Mesenchymal stem cell (in vitro differentiated cells and primary cell): ENCODE measurements around the gene ACAP1.
"Not testable (repeated sequence)": the region's sequence is repeated elsewhere in the genome, so short reads cannot be mapped to it uniquely, and the experiment has no call there.

Experiments
- DNase-seq: peaks from one replicate; pipeline ENCODE4 v3.0.0-alpha.2; 2013
- H2AFZ ChIP-seq: one replicate; pipeline ENCODE4 v1.6.1; 2013; ENCODE audit warnings: low read depth, mild to moderate bottlenecking, control low read depth, inconsistent platforms, low read length, moderate library complexity
- H2AK5ac ChIP-seq: 2 replicates; pipeline ENCODE4 v1.6.1; 2013; ENCODE audit warnings: low read length, moderate library complexity, mild to moderate bottlenecking, inconsistent platforms; ENCODE audit not compliant: severe bottlenecking
- H2BK120ac ChIP-seq: one replicate; pipeline ENCODE4 v1.6.1; 2013; ENCODE audit warnings: low read depth, mild to moderate bottlenecking, inconsistent platforms, low read length, moderate library complexity
- H2BK12ac ChIP-seq, 2 experiments: one replicate each; pipeline ENCODE4 v1.6.1; 2013; ENCODE audit warnings: inconsistent platforms in 2 of 2, low read length in 2 of 2, mild to moderate bottlenecking in 2 of 2, moderate library complexity in 2 of 2, control low read depth in 1 of 2
- H2BK15ac ChIP-seq: one replicate; pipeline ENCODE4 v1.6.1; 2013; ENCODE audit warnings: mild to moderate bottlenecking, low read depth, inconsistent platforms; ENCODE audit not compliant: poor library complexity, severe bottlenecking
- H2BK5ac ChIP-seq: 2 replicates; pipeline ENCODE4 v1.6.1; 2013; ENCODE audit warnings: low read depth, mild to moderate bottlenecking, low read length, control low read depth, inconsistent platforms; ENCODE audit not compliant: poor library complexity, severe bottlenecking
- H3K14ac ChIP-seq, 2 experiments: one replicate each; pipeline ENCODE4 v1.6.1; 2013; ENCODE audit warnings: inconsistent platforms in 2 of 2, low read length in 2 of 2, control low read depth in 1 of 2, mild to moderate bottlenecking in 1 of 2, moderate library complexity in 1 of 2
- H3K18ac ChIP-seq, 2 experiments: one replicate each; pipeline ENCODE4 v1.6.1; 2013; ENCODE audit warnings: inconsistent platforms in 2 of 2, low read length in 2 of 2, control low read depth in 1 of 2, low read depth in 1 of 2, mild to moderate bottlenecking in 1 of 2
- H3K23ac ChIP-seq, 2 experiments: one replicate each; pipeline ENCODE4 v1.6.1; 2013; ENCODE audit warnings: inconsistent platforms in 2 of 2, low read length in 2 of 2, mild to moderate bottlenecking in 2 of 2, moderate library complexity in 2 of 2, control low read depth in 1 of 2
- H3K27ac ChIP-seq: 2 replicates; pipeline ENCODE4 v1.5.1; 2013; ENCODE audit warnings: mild to moderate bottlenecking, moderate library complexity, low read length, control low read depth, inconsistent platforms; ENCODE audit not compliant: poor library complexity, severe bottlenecking
- H3K27me3 ChIP-seq, 2 experiments: 2 replicates each; pipeline versions ENCODE4 v1.6.1 to v1.7.0; 2013; ENCODE audit warnings: low read length in 2 of 2, mild to moderate bottlenecking in 2 of 2, moderate library complexity in 2 of 2, control low read depth in 1 of 2, inconsistent platforms in 1 of 2; ENCODE audit not compliant: control insufficient read depth in 1 of 2, insufficient read depth in 1 of 2
- H3K36me3 ChIP-seq, 2 experiments: 2 replicates each; pipeline versions ENCODE4 v1.6.1 to v1.7.0; 2013; ENCODE audit warnings: low read length in 2 of 2, control low read depth in 1 of 2, inconsistent platforms in 1 of 2, low read depth in 1 of 2, mild to moderate bottlenecking in 1 of 2; ENCODE audit not compliant: insufficient read depth in 2 of 2, control insufficient read depth in 1 of 2
- H3K4ac ChIP-seq, 2 experiments: one replicate each; pipeline ENCODE4 v1.6.1; 2013; ENCODE audit warnings: inconsistent platforms in 2 of 2, low read length in 2 of 2, mild to moderate bottlenecking in 2 of 2, moderate library complexity in 2 of 2, control low read depth in 1 of 2, low read depth in 1 of 2
- H3K4me1 ChIP-seq: 2 replicates; pipeline ENCODE4 v1.6.1; 2013; ENCODE audit warnings: low read depth, low read length, control low read depth; ENCODE audit not compliant: control insufficient read depth, insufficient read depth
- H3K4me2 ChIP-seq: 2 replicates; pipeline ENCODE4 v1.6.1; 2013; ENCODE audit warnings: low read length, mild to moderate bottlenecking, inconsistent platforms; ENCODE audit not compliant: poor library complexity, severe bottlenecking
- H3K4me3 ChIP-seq, 2 experiments: 2 replicates each; pipeline versions ENCODE4 v1.5.1 to v1.7.0; 2013; ENCODE audit warnings: low read length in 2 of 2, mild to moderate bottlenecking in 2 of 2, control low read depth in 1 of 2, low read depth in 1 of 2; ENCODE audit not compliant: insufficient read depth in 1 of 2
- H3K79me1 ChIP-seq: replicated peaks from 2 replicates; pipeline ENCODE4 v1.6.1; 2013; ENCODE audit warnings: mild to moderate bottlenecking, control low read depth, low read length, inconsistent platforms; ENCODE audit not compliant: poor library complexity, severe bottlenecking
- H3K9ac ChIP-seq: 2 replicates; pipeline ENCODE4 v1.7.0; 2013; ENCODE audit warnings: mild to moderate bottlenecking, low read length, moderate library complexity
- H3K9me3 ChIP-seq: 2 replicates; pipeline ENCODE4 v1.7.0; 2013; ENCODE audit warnings: mild to moderate bottlenecking, low read length; ENCODE audit not compliant: control insufficient read depth
- H4K8ac ChIP-seq: one replicate; pipeline ENCODE4 v1.6.1; 2013; ENCODE audit warnings: inconsistent platforms, mild to moderate bottlenecking, low read length, moderate library complexity
- H4K91ac ChIP-seq: one replicate; pipeline ENCODE4 v1.6.1; 2013; ENCODE audit warnings: mild to moderate bottlenecking, low read length, inconsistent platforms
- WGBS: methylation state at CpG from one replicate; pipeline ENCODE4 v1.1.7; 2013; ENCODE audit warnings: mixed read lengths; 5-methylcytosine and 5-hydroxymethylcytosine counted together

ACAP1 gene

GRCh38 chr17:7367918-7368598, 31.7 kb downstream of the ACAP1 start:
- H4K91ac ChIP-seq = no peak overlapping the region
- H3K79me1 ChIP-seq = no peaks in the 10 kb centered on the region
- H4K8ac ChIP-seq = no peak overlapping the region
- no peak overlapping the region for H2BK15ac ChIP-seq
- no peak overlapping the region for H3K18ac ChIP-seq
- H3K27me3 ChIP-seq = peaks cover 20% of the 10 kb centered on the region in 2 experiments
- H3K36me3 ChIP-seq = no peaks in the 10 kb centered on the region
- no peaks in the 10 kb centered on the region for H3K9me3 ChIP-seq
- no peak for DNase-seq
- WGBS = 83% methylated on average over 7 of the region's 13 CpGs
- no peak overlapping the region for H2AFZ ChIP-seq
- H3K14ac ChIP-seq = no peak overlapping the region
- H3K4ac ChIP-seq = no peak overlapping the region
- no peak overlapping the region for H2BK12ac ChIP-seq
- H3K4me2 ChIP-seq = no peak overlapping the region
- H3K27ac ChIP-seq = no peak overlapping the region
- H3K9ac ChIP-seq = no peak overlapping the region
- no peak overlapping the region for H2BK5ac ChIP-seq
- no peak overlapping the region for H2BK120ac ChIP-seq
- H3K4me1 ChIP-seq = no peaks in the 10 kb centered on the region
- no peak overlapping the region for H3K23ac ChIP-seq
- no peak overlapping the region for H2AK5ac ChIP-seq
- no peak overlapping the region for H3K4me3 ChIP-seq

GRCh38 chr17:7368599-7368994, 32.3 kb downstream of the ACAP1 start:
- H3K14ac ChIP-seq, H3K4me3 ChIP-seq, H3K4me2 ChIP-seq, H3K4ac ChIP-seq, H2BK12ac ChIP-seq, H2BK120ac ChIP-seq, H3K4me1 ChIP-seq, H4K8ac ChIP-seq, H3K27ac ChIP-seq, DNase-seq, H4K91ac ChIP-seq, H3K9me3 ChIP-seq, H3K36me3 ChIP-seq, H3K9ac ChIP-seq, H3K18ac ChIP-seq, H2BK5ac ChIP-seq, H2BK15ac ChIP-seq, H3K79me1 ChIP-seq, H2AK5ac ChIP-seq, H3K23ac ChIP-seq, H2AFZ ChIP-seq: not testable (repeated sequence)
- H3K27me3 ChIP-seq = peaks cover 20% of the 10 kb centered on the region in 2 experiments
- WGBS = 94% methylated on average over 5 of the region's 5 CpGs

- Histone ChIP-seq H2BK12ac (no peak overlapping the region), H3K23ac (no peak overlapping the region), H2BK15ac (no peak overlapping the region), H3K9ac (no peak overlapping the region), H3K4me1 (no peaks in the 10 kb centered on the region), H2AFZ (no peak overlapping the region), H3K27ac (no peak overlapping the region), H4K91ac (no peak overlapping the region), H3K36me3 (no peaks in the 10 kb centered on the region), H2AK5ac (no peak overlapping the region), H3K27me3 (peaks cover 20% of the 10 kb centered on the region in 2 experiments), H3K4me2 (no peak overlapping the region), H3K4ac (no peak overlapping the region), H2BK120ac (no peak overlapping the region), H3K14ac (no peak overlapping the region), H4K8ac (no peak overlapping the region), H3K18ac (no peak overlapping the region), H3K4me3 (no peak overlapping the region), H3K79me1 (no peaks in the 10 kb centered on the region), H3K9me3 (no peaks in the 10 kb centered on the region), H2BK5ac (no peak overlapping the region)
- WGBS = 85% methylated on average over 5 of the region's 5 CpGs
- no peak for DNase-seq
Measured at GRCh38 chr17:7369825-7370224, 33.5 kb downstream of the ACAP1 start.

GRCh38 chr17:7370853-7371252, 34.5 kb downstream of the ACAP1 start:
- no peak overlapping the region for H2BK15ac ChIP-seq
- 82% methylated on average over 3 of the region's 4 CpGs for WGBS

More at GRCh38 chr17:7370853-7371252, 34.5 kb downstream of the ACAP1 start:
- Histone ChIP-seq H3K18ac (no peak overlapping the region), H3K9me3 (no peaks in the 10 kb centered on the region), H4K8ac (no peak overlapping the region), H3K23ac (no peak overlapping the region), H3K4me3 (no peak overlapping the region), H2BK12ac (no peak overlapping the region), H2BK120ac (no peak overlapping the region), H3K14ac (no peak overlapping the region), H3K4ac (no peak overlapping the region), H2BK5ac (no peak overlapping the region), H3K27me3 (peaks cover 20% of the 10 kb centered on the region in 2 experiments), H2AFZ (no peak overlapping the region), H3K4me2 (no peak overlapping the region), H3K9ac (no peak overlapping the region), H4K91ac (no peak overlapping the region), H2AK5ac (no peak overlapping the region), H3K36me3 (no peaks in the 10 kb centered on the region), H3K4me1 (no peaks in the 10 kb centered on the region), H3K79me1 (no peaks in the 10 kb centered on the region), H3K27ac (no peak overlapping the region)
- no peak for DNase-seq
